ENCODE results near the gene SCT.

GRCh38 chr11:626475-627307, at the start of gene SCT:
- TF ChIP-seq POLR2A (IDR thresholded peaks at IDR 0.05) (no peak), CTCF (IDR thresholded peaks at IDR 0.05) (no peak), POLR2AphosphoS5 (IDR thresholded peaks at IDR 0.05) (no peak)
